ENCODE measurements around the gene CROCC2. TPM values are rescaled to one million over a fixed set of nuclear protein-coding genes. Genes with fewer than 3 reads are reported as not detected.

Gene CROCC2
- total RNA-seq, 1 donor, result not detected

- no peak for DNase-seq (ENCODE audit: low read depth)
- TF ChIP-seq, protein P1, sequence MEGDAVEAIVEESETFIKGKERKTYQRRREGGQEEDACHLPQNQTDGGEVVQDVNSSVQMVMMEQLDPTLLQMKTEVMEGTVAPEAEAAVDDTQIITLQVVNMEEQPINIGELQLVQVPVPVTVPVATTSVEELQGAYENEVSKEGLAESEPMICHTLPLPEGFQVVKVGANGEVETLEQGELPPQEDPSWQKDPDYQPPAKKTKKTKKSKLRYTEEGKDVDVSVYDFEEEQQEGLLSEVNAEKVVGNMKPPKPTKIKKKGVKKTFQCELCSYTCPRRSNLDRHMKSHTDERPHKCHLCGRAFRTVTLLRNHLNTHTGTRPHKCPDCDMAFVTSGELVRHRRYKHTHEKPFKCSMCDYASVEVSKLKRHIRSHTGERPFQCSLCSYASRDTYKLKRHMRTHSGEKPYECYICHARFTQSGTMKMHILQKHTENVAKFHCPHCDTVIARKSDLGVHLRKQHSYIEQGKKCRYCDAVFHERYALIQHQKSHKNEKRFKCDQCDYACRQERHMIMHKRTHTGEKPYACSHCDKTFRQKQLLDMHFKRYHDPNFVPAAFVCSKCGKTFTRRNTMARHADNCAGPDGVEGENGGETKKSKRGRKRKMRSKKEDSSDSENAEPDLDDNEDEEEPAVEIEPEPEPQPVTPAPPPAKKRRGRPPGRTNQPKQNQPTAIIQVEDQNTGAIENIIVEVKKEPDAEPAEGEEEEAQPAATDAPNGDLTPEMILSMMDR (IDR thresholded peaks at IDR 0.05; ENCODE audit: insufficient read depth, low read depth, low read length), result no peak
Observed at GRCh38 chr2:240872317-240873097, 33.6 kb upstream of the CROCC2 start.

GRCh38 chr2:240873098-240873788, 32.9 kb upstream of the CROCC2 start:
- no peak overlapping the region for H3K4me3 ChIP-seq (ENCODE audit: low read depth, low read length)
- TF ChIP-seq, protein P1 (IDR thresholded peaks at IDR 0.05; ENCODE audit: insufficient read depth, low read depth, low read length), result no peak
- DNase-seq (ENCODE audit: low read depth), result no peak

More at GRCh38 chr2:240872317-240873097, 33.6 kb upstream of the CROCC2 start:
- no peak overlapping the region for H3K4me3 ChIP-seq (ENCODE audit: low read depth, low read length)

GRCh38 chr2:240873805-240874714, 32.1 kb upstream of the CROCC2 start:
- H3K4me3 ChIP-seq (ENCODE audit: low read depth, low read length), result no peak overlapping the region
- DNase-seq (ENCODE audit: low read depth), result no peak
- TF ChIP-seq, protein P1 (IDR thresholded peaks at IDR 0.05; ENCODE audit: insufficient read depth, low read depth, low read length), result no peak

DNA sequence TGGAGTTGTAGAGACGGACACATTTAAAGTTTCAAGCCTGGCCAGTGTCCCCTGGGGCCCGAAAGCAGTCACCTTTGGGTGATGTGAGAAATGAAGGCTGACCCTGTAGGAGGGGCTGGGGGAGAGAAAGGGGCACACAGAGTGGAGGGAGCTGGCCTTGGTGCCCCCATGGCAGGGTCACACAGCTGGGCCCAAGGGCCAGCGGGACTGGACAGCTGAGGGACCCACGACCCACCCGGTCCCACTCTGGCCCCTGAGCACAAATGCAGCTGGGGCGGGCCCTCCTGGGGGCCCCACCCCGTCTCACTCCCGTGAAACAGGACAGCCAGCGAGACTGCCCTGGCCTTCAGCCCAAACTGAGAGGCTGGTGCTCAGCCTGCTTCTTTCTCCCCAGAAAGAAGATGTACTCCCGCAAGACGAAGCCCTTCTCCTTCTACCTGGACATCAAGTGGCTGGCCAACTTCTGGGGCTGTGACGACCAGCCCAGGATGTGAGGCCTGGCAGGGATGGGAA, 31.4 kb upstream of the CROCC2 start:
- TF ChIP-seq, protein P1 (IDR thresholded peaks at IDR 0.05; ENCODE audit: insufficient read depth, low read depth, low read length), result no peak
- H3K4me3 ChIP-seq (ENCODE audit: low read depth, low read length), result no peak overlapping the region
- DNase-seq (ENCODE audit: low read depth), result no peak

- no peak overlapping the region for H3K4me3 ChIP-seq (ENCODE audit: low read depth, low read length)
- TF ChIP-seq, protein P1 (IDR thresholded peaks at IDR 0.05; ENCODE audit: insufficient read depth, low read depth, low read length), result no peak
- no peak for DNase-seq (ENCODE audit: low read depth)
Observed at GRCh38 chr2:240875228-240876034, 30.7 kb upstream of the CROCC2 start.
